HEK293T (cell line): Measurements from ENCODE around the gene MRPS15.

Source experiments
- CTCF ChIA-PET: fragments of 350-600 bp; formaldehyde crosslinking; extraction: SDS; loops from one replicate; lab custom pipeline; 2021; ENCODE audit warnings: antibody characterized with exemption, inconsistent platforms; lab: Yijun Ruan, JAX
- POLR2A ChIA-PET: fragments of 350-600 bp; formaldehyde crosslinking; extraction: SDS; loops from one replicate; lab custom pipeline; 2020; ENCODE audit warnings: antibody characterized with exemption, inconsistent platforms; lab: Yijun Ruan, JAX
- DNase-seq: peaks from one replicate; pipeline ENCODE4 v3.0.0; 2012; ENCODE audit warnings: mixed read lengths; ENCODE audit errors: extremely low spot score
- BHLHE40 ChIP-seq: fragments of 450-650 bp; IDR thresholded peaks from 2 replicates; pipeline ENCODE4 v1.6.1; 2016; ENCODE audit warnings: mild to moderate bottlenecking, moderate library complexity, borderline replicate concordance
- CTBP1 ChIP-seq: fragments of 450-650 bp; IDR thresholded peaks from 2 replicates; pipeline ENCODE4 v1.6.1; 2016; ENCODE audit warnings: borderline replicate concordance
- ELF4 ChIP-seq: fragments of 450-650 bp; IDR thresholded peaks from 2 replicates; pipeline ENCODE4 v1.6.1; 2017; ENCODE audit warnings: antibody characterized with exemption
- FOXA1 ChIP-seq: fragments of 450-650 bp; IDR thresholded peaks from 2 replicates; pipeline ENCODE4 v1.6.1; 2016; ENCODE audit warnings: mild to moderate bottlenecking
- FOXK2 ChIP-seq: fragments of 450-650 bp; IDR thresholded peaks from 2 replicates; pipeline ENCODE4 v1.6.1; 2016; ENCODE audit warnings: mild to moderate bottlenecking
- FOXM1 ChIP-seq: fragments of 450-650 bp; IDR thresholded peaks from 2 replicates; pipeline ENCODE4 v1.6.1; 2017; ENCODE audit warnings: mild to moderate bottlenecking, borderline replicate concordance
- HDGF ChIP-seq: fragments of 450-650 bp; IDR thresholded peaks from 2 replicates; pipeline ENCODE4 v1.6.1; 2017; ENCODE audit warnings: antibody characterized with exemption, borderline replicate concordance
- L3MBTL2 ChIP-seq: fragments of 450-650 bp; conservative IDR thresholded peaks from 2 replicates; pipeline ENCODE4 v1.6.1; 2016; ENCODE audit warnings: mild to moderate bottlenecking
- LEF1 ChIP-seq: fragments of 450-650 bp; IDR thresholded peaks from 2 replicates; pipeline ENCODE4 v1.6.1; 2017; ENCODE audit warnings: mild to moderate bottlenecking, borderline replicate concordance
- NFRKB ChIP-seq: fragments of 450-650 bp; IDR thresholded peaks from 2 replicates; pipeline ENCODE4 v1.6.1; 2016; ENCODE audit warnings: mild to moderate bottlenecking, moderate library complexity
- PKNOX1 ChIP-seq: fragments of 450-650 bp; IDR thresholded peaks from 2 replicates; pipeline ENCODE4 v1.6.1; 2016
- SP1 ChIP-seq: fragments of 450-650 bp; IDR thresholded peaks from 2 replicates; pipeline ENCODE4 v1.6.1; 2017
- SUZ12 ChIP-seq: fragments of 450-650 bp; IDR thresholded peaks from 2 replicates; pipeline ENCODE4 v1.6.1; 2016; ENCODE audit warnings: mild to moderate bottlenecking
- TARDBP ChIP-seq: fragments of 450-650 bp; IDR thresholded peaks from 2 replicates; pipeline ENCODE4 v1.6.1; 2016
- ZNF384 ChIP-seq: fragments of 450-650 bp; IDR thresholded peaks from 2 replicates; pipeline ENCODE4 v1.6.1; 2016

Gene MRPS15

DNA sequence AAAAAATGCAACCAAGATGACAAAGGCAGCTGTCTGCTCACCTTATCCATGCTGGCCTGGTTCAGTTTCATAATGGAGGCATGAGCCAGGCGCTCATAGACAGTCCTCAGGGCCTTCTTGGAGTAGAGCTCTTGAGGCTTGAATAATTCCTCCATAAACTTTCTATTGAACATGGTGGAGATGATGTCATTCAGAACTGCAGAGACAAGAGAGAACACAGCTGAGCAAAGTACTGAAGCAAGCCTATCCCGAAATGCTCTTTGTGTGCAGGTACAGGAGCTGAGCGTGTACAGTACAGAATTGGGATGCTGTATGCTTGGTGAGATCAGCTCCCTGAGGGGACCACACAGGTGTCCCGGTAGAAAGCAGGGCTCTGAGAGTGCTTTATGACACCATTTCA lies 25.5 kb downstream of the MRPS15 start:
- POLR2A ChIA-PET, result interaction anchor here (1.3 kb wide), 1 partner anchor 12 kb away, joined by 4 read pairs; the partner anchor contains the start of gene OSCP1
- CTCF ChIA-PET, result interaction anchor here (0.6 kb wide), 1 partner anchor 70 kb away, joined by 3 read pairs; no protein-coding TSS in a partner anchor
- TF ChIP-seq ELF4 (no peak), L3MBTL2 (no peak), TARDBP (no peak), NFRKB (no peak), LEF1 (no peak), FOXM1 (no peak), SUZ12 (no peak), FOXK2 (no peak), PKNOX1 (no peak)
- DNase-seq, result no peak

DNA sequence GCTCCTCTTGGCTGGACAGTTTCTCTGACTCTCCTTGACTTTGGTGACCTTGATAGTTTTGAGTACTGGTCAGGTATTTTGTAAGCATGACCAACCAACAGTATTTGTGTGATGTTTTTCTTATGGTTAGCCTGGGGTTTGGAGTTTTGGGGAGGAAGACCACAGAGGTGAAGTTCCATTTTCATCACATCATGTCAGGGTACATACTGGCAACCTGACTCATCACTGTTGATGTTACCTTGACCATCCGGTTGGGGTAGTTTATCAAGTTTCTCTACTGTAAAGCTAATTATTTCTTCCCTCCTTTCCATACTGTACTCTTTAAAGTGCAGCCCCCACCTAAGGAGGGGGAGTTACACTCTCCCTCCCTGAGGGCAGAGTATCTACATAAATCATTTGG lies 27.4 kb downstream of the MRPS15 start:
- POLR2A ChIA-PET, result no interaction called here

DNA sequence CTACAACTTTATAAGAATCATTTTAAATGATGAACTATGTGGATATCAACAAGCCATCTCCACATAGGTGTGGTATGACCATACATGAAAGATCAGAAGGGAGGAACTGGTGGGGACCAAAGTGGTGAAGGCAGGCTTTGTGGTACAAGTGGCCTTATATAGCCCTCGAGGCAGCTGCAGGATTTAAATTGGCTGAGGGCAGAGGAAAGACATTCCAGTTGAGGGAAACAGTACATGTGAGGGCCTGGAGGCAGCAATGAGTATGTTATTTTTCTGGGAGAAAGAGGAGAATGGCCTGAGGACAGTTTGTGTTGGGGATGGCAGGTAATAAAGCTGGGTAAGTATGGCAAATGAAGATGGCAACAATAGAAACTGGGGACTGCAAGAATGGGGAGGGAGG lies 31.1 kb downstream of the MRPS15 start:
- ChIA-PET POLR2A (interaction anchor here (1.2 to 1.8 kb wide), 2 partner anchors 17 to 31 kb away, joined by 5 to 9 read pairs; partner anchors contain the start of genes MRPS15 and OSCP1), CTCF (no interaction called here)
- no peak for DNase-seq
- TF ChIP-seq SUZ12, result no peak
- TF ChIP-seq FOXA1, result no peak
- no peak for TF ChIP-seq FOXK2
- TF ChIP-seq LEF1, result no peak
- TF ChIP-seq CTBP1, result no peak
- TF ChIP-seq ELF4, result no peak
- no peak for TF ChIP-seq SP1
- TF ChIP-seq L3MBTL2, result no peak
- no peak for TF ChIP-seq TARDBP

More for the DNA sequence above, 27.4 kb downstream of the MRPS15 start:
- DNase-seq, result no peak
- TF ChIP-seq ZNF384 (no peak), SUZ12 (no peak), TARDBP (no peak), PKNOX1 (no peak), FOXA1 (no peak)
- CTCF ChIA-PET, result no interaction called here

DNA sequence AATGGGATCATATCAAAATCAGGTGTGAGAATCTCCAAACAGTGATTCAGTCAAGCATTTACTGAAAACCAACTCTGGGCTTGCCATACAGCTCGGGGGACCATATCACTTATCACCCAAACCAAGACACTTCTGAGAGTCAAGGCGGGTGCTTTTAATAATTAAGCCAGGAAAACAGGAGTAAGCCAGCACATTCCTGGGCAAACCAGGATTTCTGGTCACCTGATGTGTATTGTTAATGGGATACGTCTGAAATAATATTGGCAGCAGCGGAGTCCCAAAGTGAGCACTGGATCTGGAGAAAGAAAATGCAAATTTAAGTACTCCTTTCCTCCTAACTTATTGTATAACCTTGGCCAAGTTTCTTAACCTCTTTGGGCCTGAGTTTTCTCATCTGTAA lies 31.6 kb downstream of the MRPS15 start:
- ChIA-PET POLR2A (no interaction called here), CTCF (no interaction called here)
- no peak for DNase-seq
- TF ChIP-seq CTBP1 (no peak), NFRKB (no peak), FOXM1 (no peak), PKNOX1 (no peak)

DNA sequence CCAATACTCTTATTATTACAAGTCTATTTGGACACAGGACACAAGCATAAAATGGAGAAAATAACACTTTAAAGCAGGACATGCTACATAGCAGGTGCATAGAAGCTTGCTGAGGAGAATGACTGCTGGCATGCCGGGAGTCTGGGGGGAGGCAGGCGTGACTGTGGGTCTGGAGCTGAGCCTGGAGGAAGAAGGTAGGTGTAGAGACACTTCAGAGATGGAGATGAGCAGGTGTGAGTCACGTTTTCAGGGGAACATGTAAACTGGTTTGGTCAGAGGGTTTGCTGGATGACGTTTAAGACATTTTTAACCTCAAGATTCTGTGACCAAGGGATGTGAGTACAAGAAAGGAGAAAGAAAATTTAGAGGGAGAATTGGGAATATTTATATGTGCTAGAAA lies 38.4 kb downstream of the MRPS15 start:
- DNase-seq, result no peak
- TF ChIP-seq NFRKB, result no peak
- TF ChIP-seq TARDBP, result no peak
- no peak for TF ChIP-seq SP1
- TF ChIP-seq L3MBTL2, result no peak
- no peak for TF ChIP-seq FOXM1
- TF ChIP-seq ELF4, result no peak
- no peak for TF ChIP-seq PKNOX1
- no peak for TF ChIP-seq FOXK2
- no peak for TF ChIP-seq ZNF384
- TF ChIP-seq SUZ12, result no peak
- ChIA-PET POLR2A (interaction anchor here (1.1 to 2.1 kb wide), 2 partner anchors 25 to 40 kb away, joined by 3 to 7 read pairs; partner anchors contain the start of gene OSCP1), CTCF (interaction anchor here (0.9 kb wide), 1 partner anchor 9 kb away, joined by 3 read pairs; no protein-coding TSS in a partner anchor)

DNA sequence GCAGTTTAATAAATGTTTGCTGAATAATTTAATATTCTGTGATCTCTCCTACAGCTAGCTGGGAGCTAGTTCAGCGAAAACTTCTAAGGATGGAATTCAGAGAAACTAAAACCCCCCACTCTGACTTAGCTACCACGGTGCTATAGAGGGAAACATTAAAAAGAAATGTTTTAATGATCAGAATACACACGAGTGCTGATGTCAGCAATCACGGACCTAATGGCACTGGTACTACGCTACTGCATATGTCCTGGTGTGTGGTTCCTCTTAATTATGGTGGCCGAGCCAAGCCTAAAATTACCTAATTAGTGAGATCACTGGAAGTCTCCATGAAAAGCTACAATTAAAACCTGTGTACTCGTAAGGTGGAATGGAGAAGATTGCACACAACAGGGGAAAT lies 42.5 kb downstream of the MRPS15 start:
- ChIA-PET CTCF (interaction anchor here (1.0 to 1.2 kb wide), 2 partner anchors 76 to 270 kb away, joined by 3 read pairs; no protein-coding TSS in a partner anchor), POLR2A (interaction anchor here (1.0 kb wide), 1 partner anchor 31 kb away, joined by 3 read pairs; no protein-coding TSS in a partner anchor)

More for the DNA sequence above, 42.5 kb downstream of the MRPS15 start:
- no peak for TF ChIP-seq FOXK2
- TF ChIP-seq SP1, result no peak
- no peak for TF ChIP-seq FOXM1
- no peak for TF ChIP-seq NFRKB
- no peak for TF ChIP-seq L3MBTL2
- TF ChIP-seq ELF4, result no peak
- no peak for TF ChIP-seq TARDBP
- no peak for TF ChIP-seq BHLHE40
- TF ChIP-seq PKNOX1, result no peak
- no peak for TF ChIP-seq LEF1
- no peak for TF ChIP-seq CTBP1
- no peak for TF ChIP-seq HDGF
- no peak for DNase-seq
